HG03108 (cell line): ENCODE results near the gene AUP1.
"Not testable (repeated sequence)": the region's sequence is repeated elsewhere in the genome, so short reads cannot be mapped to it uniquely, and the experiment has no call there.

ENCODE experiments used
- ATAC-seq: cut with Tn5 transposase; IDR thresholded peaks from one replicate; pipeline ENCODE4 v1.9.1; 2021; ENCODE audit warnings: moderate library complexity; ENCODE audit not compliant: unreplicated experiment

Gene AUP1

GRCh38 chr2:74529357-74530238, at the start of gene AUP1, which contains the start of gene HTRA2:
Gene AUP1 (minus strand): TSS chr2:74529706. CDS start chr2:74529629, 77 bp downstream.
Gene HTRA2 (plus strand): TSS chr2:74529933. CDS start chr2:74530007, 74 bp downstream.
- peak; percentile 78 for ATAC-seq

GRCh38 chr2:74578408-74578807, 48.9 kb upstream of the AUP1 start:
- peak; percentile 51 for ATAC-seq

GRCh38 chr2:74577448-74577847, 47.9 kb upstream of the AUP1 start:
- ATAC-seq: no peak

- ATAC-seq: no peak
These were observed 47.3 kb upstream of the AUP1 start for GRCh38 chr2:74576863-74577229.

GRCh38 chr2:74576211-74576862, 46.8 kb upstream of the AUP1 start:
- no peak for ATAC-seq

- ATAC-seq: no peak
These were observed 45.8 kb upstream of the AUP1 start for GRCh38 chr2:74575320-74575719.

GRCh38 chr2:74573747-74574562, 44.4 kb upstream of the AUP1 start:
- ATAC-seq: peak; percentile 37

- no peak for ATAC-seq
These were observed 42.8 kb upstream of the AUP1 start for GRCh38 chr2:74572178-74572925.

- ATAC-seq: peak; percentile 64
These were observed 41.6 kb upstream of the AUP1 start for GRCh38 chr2:74571058-74571457.

- no peak for ATAC-seq
These were observed 40.2 kb upstream of the AUP1 start for GRCh38 chr2:74569686-74570085.

- no peak for ATAC-seq
These were observed 38.4 kb upstream of the AUP1 start for GRCh38 chr2:74567881-74568280.

- no peak for ATAC-seq
These were observed 37.2 kb upstream of the AUP1 start for GRCh38 chr2:74566754-74567085.

- ATAC-seq: no peak
These were observed 36.7 kb upstream of the AUP1 start for GRCh38 chr2:74566076-74566753.

GRCh38 chr2:74564222-74564621, 34.7 kb upstream of the AUP1 start:
- no peak for ATAC-seq

- no peak for ATAC-seq
These were observed 32.7 kb upstream of the AUP1 start for GRCh38 chr2:74562126-74562775.

GRCh38 chr2:74561022-74561421, 31.5 kb upstream of the AUP1 start:
- ATAC-seq: not testable (repeated sequence)

- ATAC-seq: no peak
These were observed 31.1 kb upstream of the AUP1 start for GRCh38 chr2:74560591-74560990.

- no peak for ATAC-seq
These were observed 30.4 kb upstream of the AUP1 start for GRCh38 chr2:74559912-74560311.
